PFSK-1 (cell line): ENCODE results near the gene CCT3. TPM values are rescaled to one million over a fixed set of nuclear protein-coding genes. Genes with fewer than 3 reads are reported as not detected.

Source experiments
- FOXP2 ChIP-seq: optimal IDR thresholded peaks from 2 replicates; pipeline ENCODE3; 2011; ENCODE audit warnings: borderline replicate concordance, control low read depth, inconsistent platforms; ENCODE audit not compliant: insufficient read depth; ENCODE audit errors: extremely low read length, extremely low read depth
- POLR2AphosphoS5 ChIP-seq: IDR thresholded peaks from 2 replicates; pipeline ENCODE4 v1.6.1; 2012; ENCODE audit warnings: low read depth, mild to moderate bottlenecking, control low read depth, low read length, moderate library complexity
- SIN3A ChIP-seq: IDR thresholded peaks from 2 replicates; pipeline ENCODE4 v1.6.1; 2012; ENCODE audit warnings: mild to moderate bottlenecking, low read length, moderate library complexity, borderline replicate concordance; ENCODE audit not compliant: insufficient read depth
- TAF1 ChIP-seq: IDR thresholded peaks from 2 replicates; pipeline ENCODE4 v1.6.1; 2012; ENCODE audit warnings: low read length, control low read depth, borderline replicate concordance; ENCODE audit not compliant: insufficient read depth
- polyA plus RNA-seq: library from polyadenylated mRNA; unstranded; fragments of >200 nt; gene quantifications from one replicate; pipeline ENCODE4 v1.2.1, GENCODE V29; 2012; ENCODE audit warnings: low read depth, missing spikeins; ENCODE audit not compliant: insufficient read length
- TF ChIP-seq, protein P1 (sequence below), 2 experiments: IDR thresholded peaks; 2 replicates each; pipeline versions ENCODE4 v1.6.1 to v1.8.0; 2011 to 2012; ENCODE audit warnings: low read depth in 2 of 2, low read length in 2 of 2, control low read depth in 1 of 2, inconsistent platforms in 1 of 2, mild to moderate bottlenecking in 1 of 2, moderate library complexity in 1 of 2; ENCODE audit not compliant: insufficient read depth in 1 of 2

Gene CCT3
- polyA plus RNA-seq: 369 TPM

DNA sequence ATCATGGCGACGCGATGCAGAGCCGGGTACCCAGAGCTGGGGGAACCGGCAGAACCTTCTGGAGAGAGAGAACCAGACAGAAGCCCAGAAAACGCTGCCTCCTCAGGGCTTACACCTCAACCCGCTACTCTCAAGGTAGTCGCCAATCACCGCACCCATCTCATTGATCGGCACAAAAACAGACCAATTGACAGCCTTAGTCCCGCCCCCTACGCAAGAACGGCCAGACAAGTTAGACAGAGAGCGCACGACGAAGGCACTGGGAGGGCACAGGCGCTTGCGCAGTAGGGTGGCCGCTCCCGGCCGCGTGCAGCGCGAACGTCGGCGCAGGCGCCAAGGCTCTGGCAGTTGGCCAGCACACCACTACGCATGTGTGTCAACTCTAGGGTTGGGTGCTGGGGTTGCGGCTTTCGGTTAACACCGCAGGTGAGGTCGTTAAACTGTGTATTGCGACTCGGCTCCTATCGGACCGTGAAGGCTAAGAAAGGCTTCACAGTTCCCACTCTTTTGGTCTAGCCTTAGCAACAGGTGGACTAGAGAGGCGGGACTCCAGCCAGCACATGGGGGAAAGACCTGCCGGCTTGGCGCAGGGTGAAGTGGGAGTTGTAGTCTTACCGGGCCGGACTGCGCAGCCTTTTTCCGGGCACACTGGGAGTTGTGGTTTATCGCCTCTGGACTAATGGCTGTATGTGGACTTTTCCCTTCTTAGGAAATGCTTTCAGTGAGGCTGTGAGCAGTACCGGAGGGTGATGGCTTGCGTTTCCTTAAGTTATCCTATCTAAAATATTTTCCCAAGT, at the start of gene CCT3, which contains the start of gene TSACC:
CCT3 (minus strand) TSS at position 113 of the 797 bp plus-strand sequence; CDS start at position 5, 108 bp downstream.
TSACC (plus strand) TSS at position 347 of the 797 bp plus-strand sequence. CDS start 1,232 bp downstream, outside the sequence.
- TF ChIP-seq, protein P1, sequence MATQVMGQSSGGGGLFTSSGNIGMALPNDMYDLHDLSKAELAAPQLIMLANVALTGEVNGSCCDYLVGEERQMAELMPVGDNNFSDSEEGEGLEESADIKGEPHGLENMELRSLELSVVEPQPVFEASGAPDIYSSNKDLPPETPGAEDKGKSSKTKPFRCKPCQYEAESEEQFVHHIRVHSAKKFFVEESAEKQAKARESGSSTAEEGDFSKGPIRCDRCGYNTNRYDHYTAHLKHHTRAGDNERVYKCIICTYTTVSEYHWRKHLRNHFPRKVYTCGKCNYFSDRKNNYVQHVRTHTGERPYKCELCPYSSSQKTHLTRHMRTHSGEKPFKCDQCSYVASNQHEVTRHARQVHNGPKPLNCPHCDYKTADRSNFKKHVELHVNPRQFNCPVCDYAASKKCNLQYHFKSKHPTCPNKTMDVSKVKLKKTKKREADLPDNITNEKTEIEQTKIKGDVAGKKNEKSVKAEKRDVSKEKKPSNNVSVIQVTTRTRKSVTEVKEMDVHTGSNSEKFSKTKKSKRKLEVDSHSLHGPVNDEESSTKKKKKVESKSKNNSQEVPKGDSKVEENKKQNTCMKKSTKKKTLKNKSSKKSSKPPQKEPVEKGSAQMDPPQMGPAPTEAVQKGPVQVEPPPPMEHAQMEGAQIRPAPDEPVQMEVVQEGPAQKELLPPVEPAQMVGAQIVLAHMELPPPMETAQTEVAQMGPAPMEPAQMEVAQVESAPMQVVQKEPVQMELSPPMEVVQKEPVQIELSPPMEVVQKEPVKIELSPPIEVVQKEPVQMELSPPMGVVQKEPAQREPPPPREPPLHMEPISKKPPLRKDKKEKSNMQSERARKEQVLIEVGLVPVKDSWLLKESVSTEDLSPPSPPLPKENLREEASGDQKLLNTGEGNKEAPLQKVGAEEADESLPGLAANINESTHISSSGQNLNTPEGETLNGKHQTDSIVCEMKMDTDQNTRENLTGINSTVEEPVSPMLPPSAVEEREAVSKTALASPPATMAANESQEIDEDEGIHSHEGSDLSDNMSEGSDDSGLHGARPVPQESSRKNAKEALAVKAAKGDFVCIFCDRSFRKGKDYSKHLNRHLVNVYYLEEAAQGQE (IDR thresholded peaks at IDR 0.05; ENCODE audit: insufficient read depth in 1 of 2, low read depth in 2 of 2, low read length in 2 of 2): peak in 1 of 2 experiments; percentile 60; a peak in 2 of 4 replicates
- TF ChIP-seq TAF1: peak; percentile 97
- peak; percentile 91; the same call in 1 of the 2 replicates for TF ChIP-seq SIN3A
- peak; percentile 10 for TF ChIP-seq FOXP2
- peak; percentile 97 for TF ChIP-seq POLR2AphosphoS5

DNA sequence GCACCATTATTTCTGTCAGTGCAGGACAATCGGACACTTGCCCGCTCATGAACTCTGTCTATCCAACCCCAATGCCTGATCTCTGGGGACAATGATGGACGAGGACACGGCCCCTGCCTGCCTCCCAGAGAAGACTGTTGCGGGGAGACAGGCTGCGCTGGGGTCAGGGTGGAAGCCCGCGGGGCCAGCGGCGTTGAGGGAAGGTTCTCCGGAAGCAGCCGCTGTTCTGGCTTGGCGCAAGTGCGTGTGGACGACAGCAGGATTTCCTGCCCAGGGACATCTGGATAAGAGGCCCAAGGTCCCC, 49.7 kb upstream of the CCT3 start:
- TF ChIP-seq SIN3A (no peak), POLR2AphosphoS5 (no peak), FOXP2 (no peak), TAF1 (no peak)
- TF ChIP-seq, protein P1 (IDR thresholded peaks at IDR 0.05; ENCODE audit: insufficient read depth in 1 of 2, low read depth in 2 of 2, low read length in 2 of 2): no peak

DNA sequence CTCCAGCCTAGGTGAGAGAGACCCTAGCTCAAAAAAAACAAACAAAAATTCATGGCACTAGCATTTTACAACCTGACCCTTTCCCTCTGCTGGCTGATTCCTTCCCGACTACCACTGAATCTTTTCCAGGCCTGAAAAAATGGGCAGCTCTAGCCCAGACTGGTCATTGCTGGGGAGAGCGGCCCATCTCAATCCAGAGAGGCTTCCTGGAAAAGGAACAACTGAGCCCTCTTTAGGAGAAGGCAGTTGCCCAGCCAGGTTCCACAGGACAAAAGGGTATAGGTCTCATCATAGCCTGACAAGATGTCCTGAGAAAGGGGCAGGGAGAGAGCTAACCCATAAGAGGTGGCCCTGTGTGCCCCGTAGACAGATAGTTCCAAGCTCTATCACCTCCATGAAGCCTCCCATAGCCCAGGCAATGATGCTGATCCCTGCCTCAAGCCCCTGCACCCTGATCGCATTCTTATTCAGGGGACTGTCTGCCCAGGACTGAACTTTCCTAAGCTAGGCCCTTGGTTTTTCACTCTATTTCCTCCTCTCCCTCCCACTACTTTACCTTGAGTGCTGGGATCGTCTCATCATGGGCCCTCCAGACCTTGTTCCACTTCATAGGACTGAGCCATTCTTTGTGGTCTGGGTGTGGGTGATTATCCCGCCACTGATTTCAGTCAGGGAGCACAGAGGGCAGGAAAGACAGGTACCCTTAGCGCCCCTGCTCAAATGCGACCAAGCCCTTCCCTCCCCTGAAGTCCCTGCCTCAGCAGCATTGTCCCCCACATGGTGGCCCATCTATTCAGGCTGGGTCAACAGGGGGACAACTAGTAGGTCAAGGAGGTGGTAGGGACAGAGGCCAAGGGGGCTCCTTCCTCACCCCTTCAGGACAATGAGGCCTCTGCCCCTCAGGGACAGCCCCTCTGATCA, 49.1 kb upstream of the CCT3 start:
- TF ChIP-seq TAF1: no peak
- TF ChIP-seq FOXP2: no peak
- no peak for TF ChIP-seq POLR2AphosphoS5
- TF ChIP-seq SIN3A: no peak
- TF ChIP-seq, protein P1 (IDR thresholded peaks at IDR 0.05; ENCODE audit: insufficient read depth in 1 of 2, low read depth in 2 of 2, low read length in 2 of 2): no peak

DNA sequence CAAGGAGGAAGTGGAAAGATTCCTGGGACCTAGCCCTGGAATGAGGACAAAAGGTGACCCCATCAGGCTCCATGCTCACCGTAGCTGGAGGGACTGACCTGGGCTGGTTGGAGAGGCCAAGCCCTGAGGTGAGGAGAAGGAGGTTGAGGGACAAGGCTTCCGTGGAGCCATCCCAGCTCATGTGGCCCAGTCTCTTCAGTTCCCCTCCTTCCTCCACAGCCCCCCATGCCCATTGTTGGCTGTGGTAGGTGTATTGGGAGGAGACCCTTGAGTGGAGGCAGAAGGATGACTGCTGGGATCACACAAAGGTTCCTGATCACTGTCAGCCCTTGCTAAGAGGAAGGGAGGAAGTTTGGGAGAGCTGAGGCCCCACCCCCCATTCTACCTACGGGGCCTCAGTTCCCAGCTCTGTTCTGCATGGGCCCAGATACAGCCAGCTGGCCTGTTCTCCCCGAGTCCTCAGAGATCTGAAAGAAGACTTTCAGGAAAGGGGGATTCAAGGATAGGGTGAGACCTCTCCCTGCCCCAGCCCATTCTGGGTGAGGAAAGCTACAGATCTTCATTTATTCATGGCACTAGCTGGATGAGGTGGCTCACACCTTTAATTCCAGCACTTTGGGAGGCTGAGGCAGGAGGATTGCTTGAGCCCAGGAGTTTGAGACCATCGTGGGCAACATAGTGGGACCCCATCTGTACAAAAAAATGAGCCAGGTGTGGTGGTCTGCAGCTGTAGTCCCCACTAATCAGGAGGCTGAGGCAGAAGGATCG, 48.2 kb upstream of the CCT3 start:
- TF ChIP-seq, protein P1 (IDR thresholded peaks at IDR 0.05; ENCODE audit: insufficient read depth in 1 of 2, low read depth in 2 of 2, low read length in 2 of 2): no peak
- TF ChIP-seq TAF1 (no peak), POLR2AphosphoS5 (no peak), SIN3A (no peak), FOXP2 (no peak)
